Measurements from ENCODE around the gene TTLL8.

DNA sequence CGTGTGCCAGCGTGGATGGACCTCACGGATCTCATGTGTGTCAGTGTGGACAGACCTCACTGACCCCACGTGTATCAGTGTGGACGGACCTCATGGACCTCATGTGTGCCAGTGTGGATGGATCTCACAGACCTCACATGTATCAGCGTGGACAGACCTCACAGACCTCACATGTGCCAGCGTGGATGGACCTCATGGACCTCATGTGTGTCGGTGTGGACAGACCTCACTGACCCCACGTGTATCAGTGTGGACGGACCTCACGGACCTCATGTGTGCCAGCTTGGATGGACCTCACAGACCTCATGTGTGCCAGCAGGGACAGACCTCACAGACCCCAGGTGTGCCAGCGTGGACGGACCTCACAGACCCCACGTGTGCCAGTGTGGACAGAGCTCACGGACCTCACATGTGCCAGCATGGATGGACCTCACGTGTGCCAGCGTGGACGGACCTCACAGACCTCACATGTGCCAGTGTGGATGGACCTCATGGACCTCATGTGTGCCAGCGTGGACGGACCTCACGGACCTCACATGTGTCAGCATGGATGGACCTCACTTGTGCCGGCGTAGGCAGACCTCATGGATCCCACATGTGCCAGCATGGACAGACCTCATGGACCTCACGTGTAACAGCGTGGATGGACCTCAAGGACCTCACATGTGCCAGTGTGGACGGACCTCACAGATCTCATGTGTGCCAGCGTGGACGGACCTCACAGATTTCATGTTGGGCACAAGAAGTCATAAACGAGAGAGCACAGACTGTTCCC is 18.2 kb downstream of the TTLL8 start:
- no peak for TF ChIP-seq CTCF (IDR thresholded peaks at IDR 0.05)
- TF ChIP-seq, protein P1, sequence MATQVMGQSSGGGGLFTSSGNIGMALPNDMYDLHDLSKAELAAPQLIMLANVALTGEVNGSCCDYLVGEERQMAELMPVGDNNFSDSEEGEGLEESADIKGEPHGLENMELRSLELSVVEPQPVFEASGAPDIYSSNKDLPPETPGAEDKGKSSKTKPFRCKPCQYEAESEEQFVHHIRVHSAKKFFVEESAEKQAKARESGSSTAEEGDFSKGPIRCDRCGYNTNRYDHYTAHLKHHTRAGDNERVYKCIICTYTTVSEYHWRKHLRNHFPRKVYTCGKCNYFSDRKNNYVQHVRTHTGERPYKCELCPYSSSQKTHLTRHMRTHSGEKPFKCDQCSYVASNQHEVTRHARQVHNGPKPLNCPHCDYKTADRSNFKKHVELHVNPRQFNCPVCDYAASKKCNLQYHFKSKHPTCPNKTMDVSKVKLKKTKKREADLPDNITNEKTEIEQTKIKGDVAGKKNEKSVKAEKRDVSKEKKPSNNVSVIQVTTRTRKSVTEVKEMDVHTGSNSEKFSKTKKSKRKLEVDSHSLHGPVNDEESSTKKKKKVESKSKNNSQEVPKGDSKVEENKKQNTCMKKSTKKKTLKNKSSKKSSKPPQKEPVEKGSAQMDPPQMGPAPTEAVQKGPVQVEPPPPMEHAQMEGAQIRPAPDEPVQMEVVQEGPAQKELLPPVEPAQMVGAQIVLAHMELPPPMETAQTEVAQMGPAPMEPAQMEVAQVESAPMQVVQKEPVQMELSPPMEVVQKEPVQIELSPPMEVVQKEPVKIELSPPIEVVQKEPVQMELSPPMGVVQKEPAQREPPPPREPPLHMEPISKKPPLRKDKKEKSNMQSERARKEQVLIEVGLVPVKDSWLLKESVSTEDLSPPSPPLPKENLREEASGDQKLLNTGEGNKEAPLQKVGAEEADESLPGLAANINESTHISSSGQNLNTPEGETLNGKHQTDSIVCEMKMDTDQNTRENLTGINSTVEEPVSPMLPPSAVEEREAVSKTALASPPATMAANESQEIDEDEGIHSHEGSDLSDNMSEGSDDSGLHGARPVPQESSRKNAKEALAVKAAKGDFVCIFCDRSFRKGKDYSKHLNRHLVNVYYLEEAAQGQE (IDR thresholded peaks at IDR 0.05; ENCODE audit: insufficient read depth in 1 of 2, low read depth in 2 of 2, low read length in 1 of 2): no peak

Measured in Panc1 (cell line).